Heart left ventricle (tissue), 16 donors: ENCODE measurements around the gene CRIP1. TPM values are rescaled to one million over a fixed set of nuclear protein-coding genes. Genes with fewer than 3 reads are reported as not detected.

Experiments
- ATAC-seq, 4 donors: fragments of 200-7000 bp; cut with Tn5 transposase; one replicate each; pipeline ENCODE4 v1.9.1; 2020 to 2022; ENCODE audit warnings: moderate library complexity in 4 of 4, mild to moderate bottlenecking in 3 of 4, moderate number of reproducible peaks in 1 of 4
- DNase-seq, 5 donors: peaks; one replicate each; pipeline ENCODE4 v3.0.0-alpha.2; 2020
- H3K27ac ChIP-seq, 12 donors: fragments of 200-600 bp; sonication (generic) in 4 of 12; one replicate each; pipeline versions ENCODE4 v1.5.0 to v1.8.0; 2016 to 2022; ENCODE audit warnings: mild to moderate bottlenecking in 2 of 12
- H3K27me3 ChIP-seq, 9 donors: fragments of 200-600 bp; sonication (generic) in 2 of 9; one replicate each; pipeline versions ENCODE4 v1.5.1 to v1.8.0; 2016 to 2022; ENCODE audit warnings: mild to moderate bottlenecking in 3 of 9
- H3K36me3 ChIP-seq, 9 donors: fragments of 200-600 bp; sonication (generic) in 2 of 9; one replicate each; pipeline versions ENCODE4 v1.5.0 to v1.8.0; 2018 to 2022; ENCODE audit warnings: mild to moderate bottlenecking in 2 of 9
- H3K4me1 ChIP-seq, 12 donors: fragments of 200-600 bp; sonication (generic) in 4 of 12; one replicate each; pipeline versions ENCODE4 v1.5.0 to v1.8.0; 2016 to 2022; ENCODE audit warnings: mild to moderate bottlenecking in 3 of 12
- H3K4me3 ChIP-seq, 12 donors: fragments of 200-600 bp; sonication (generic) in 4 of 12; one replicate each; pipeline versions ENCODE4 v1.5.0 to v1.8.0; 2017 to 2022; ENCODE audit warnings: mild to moderate bottlenecking in 9 of 12, moderate library complexity in 4 of 12
- H3K9me3 ChIP-seq, 12 donors: fragments of 200-600 bp; sonication (generic) in 4 of 12; one replicate each; pipeline versions ENCODE4 v1.5.0 to v1.8.0; 2016 to 2022; ENCODE audit warnings: mild to moderate bottlenecking in 1 of 12
- POLR2A ChIP-seq, 2 donors: fragments of 450-650 bp; IDR thresholded peaks; one replicate each; pipeline ENCODE4 v1.6.1; 2017; ENCODE audit warnings: antibody characterized with exemption in 2 of 2, mild to moderate bottlenecking in 2 of 2, moderate library complexity in 2 of 2
- WGBS, 4 donors: extraction: QIAGEN DNeasy Blood & Tissue Kit in 2 of 4; methylation state at CpG; one replicate each; pipeline versions ENCODE4 v1.1.5 to v1.1.7; 2013 to 2018; 5-methylcytosine and 5-hydroxymethylcytosine counted together
- intact Hi-C, 10 donors: fragments of 100-400 bp; cut with DNase I; formaldehyde crosslinking; loops; one replicate each; pipeline versions ENCODE4 v1.11.1 to v1.14.2; 2022
- polyA plus RNA-seq, 2 donors: library from polyadenylated mRNA; stranded (reverse); fragments of 200-250 nt; gene quantifications; one replicate each; pipeline ENCODE4 v1.2.3, GENCODE V29; 2013
- total RNA-seq, 9 donors: library from RNA; depleted of rRNA in 2 of 9; stranded (reverse); fragments of >200 nt in 2 of 9; fragmentation: NEBNext Ultra II Directional in 3 of 9; extraction: Animal tissue kit (Norgen Biotek cat#: 25700) in 3 of 9; gene quantifications; one replicate each; pipeline versions ENCODE4 v1.1.0 to v1.2.4, GENCODE V29; 2016 to 2023
- TF ChIP-seq, protein P1 (sequence below), 12 donors: fragments of 200-600 bp; sonication (generic) in 4 of 12; IDR thresholded peaks; one replicate each; pipeline versions ENCODE4 v1.5.0 to v1.8.0; 2018 to 2022; ENCODE audit warnings: antibody characterized with exemption in 12 of 12, mild to moderate bottlenecking in 5 of 12
- donor health status: ischemic (EF 13 %, LVEDD 7.1; RV severe dilation, severe dysfunction).
- donor health status: healthy with polysubstance abuse.
- donor health status: DM: no; HTN: yes; CAD: no.
- donor health status: DM: no; HTN: no; CAD: no.
- donor health status: ischemic (EF 25% LVEDD 6.9; RV normal size, moderate dysfunction).
- donor health status: ischemic (EF 25% LVEDD 5.7; RV mildly dilated, moderate dysfunction).
- donor health status: healthy.
- donor health status: DM: yes; HTN: yes; CAD: no.
- donor health status: ischemic (EF 35%, LVEDD 5.7; RV mildly dilated, moderate dysfunction).
- donor health status: nonischemic (EF 11% LVEDD 7.7; RV severe dilation, severe dysfunction).
- donor health status: DM: yes; HTN: yes; CAD: no.
- donor health status: PGD.
- donor health status: ischemic (EF 29% LVEDD 5.4; RV normal size, mild dysfunction).
- donor health status: nonischemic (EF 23%, LVEDD 6.1; RV moderate dilation, normal function).

The CRIP1 gene
- total and polyA plus RNA-seq, 11 donors = 12.1 to 195 (median 62.3) TPM

DNA sequence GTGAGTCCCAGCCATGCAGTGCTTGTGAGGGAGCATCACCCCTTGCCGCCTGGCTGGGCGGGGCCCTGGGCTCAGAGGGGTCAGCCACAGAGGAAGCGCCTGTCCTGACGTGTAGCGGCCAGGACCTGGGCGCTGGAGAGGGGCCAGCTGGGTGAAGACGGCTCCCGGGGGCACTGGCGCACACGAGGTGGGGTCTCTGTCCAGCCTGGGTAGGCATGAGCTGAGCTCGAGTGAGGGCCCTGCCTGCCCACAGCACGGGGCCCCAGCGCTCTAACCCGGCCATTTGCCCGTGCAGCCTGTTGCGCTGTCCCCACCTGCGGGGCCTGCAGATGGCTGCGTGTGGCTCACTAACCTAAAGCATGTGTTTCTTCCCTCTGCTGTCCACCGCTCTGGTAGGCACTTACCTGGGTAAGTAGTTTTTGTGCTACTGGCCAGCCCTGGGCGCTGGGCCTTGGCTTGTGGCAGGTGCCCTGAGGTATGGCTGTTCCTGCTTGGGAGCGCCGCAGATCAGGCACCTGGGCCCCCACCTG, 18.7 kb upstream of the CRIP1 start:
- peak overlapping the region in 1 of 12 donors; percentile 7 for H3K4me3 ChIP-seq
- no peaks in the 10 kb centered on the region for H3K27me3 ChIP-seq
- DNase-seq (peak in 1 of 5 donors; percentile 29), ATAC-seq (no peak)
- WGBS, 4 donors = 75 to 81% (median 77%) methylated on average over 15 to 22 of the region's 22 CpGs
- H3K9me3 ChIP-seq = no peaks in the 10 kb centered on the region
- peaks cover 0 to 88% (median 70%) of the 10 kb centered on the region in 12 donors for H3K4me1 ChIP-seq
- intact Hi-C loops = no loop called here
- peaks cover 0 to 47% (median 27%) of the 10 kb centered on the region in 9 donors for H3K36me3 ChIP-seq
- H3K27ac ChIP-seq = peak overlapping the region; percentile 60 to 100 (median 96)
- no peak for TF ChIP-seq POLR2A (IDR thresholded peaks at IDR 0.05)
- TF ChIP-seq, protein P1, sequence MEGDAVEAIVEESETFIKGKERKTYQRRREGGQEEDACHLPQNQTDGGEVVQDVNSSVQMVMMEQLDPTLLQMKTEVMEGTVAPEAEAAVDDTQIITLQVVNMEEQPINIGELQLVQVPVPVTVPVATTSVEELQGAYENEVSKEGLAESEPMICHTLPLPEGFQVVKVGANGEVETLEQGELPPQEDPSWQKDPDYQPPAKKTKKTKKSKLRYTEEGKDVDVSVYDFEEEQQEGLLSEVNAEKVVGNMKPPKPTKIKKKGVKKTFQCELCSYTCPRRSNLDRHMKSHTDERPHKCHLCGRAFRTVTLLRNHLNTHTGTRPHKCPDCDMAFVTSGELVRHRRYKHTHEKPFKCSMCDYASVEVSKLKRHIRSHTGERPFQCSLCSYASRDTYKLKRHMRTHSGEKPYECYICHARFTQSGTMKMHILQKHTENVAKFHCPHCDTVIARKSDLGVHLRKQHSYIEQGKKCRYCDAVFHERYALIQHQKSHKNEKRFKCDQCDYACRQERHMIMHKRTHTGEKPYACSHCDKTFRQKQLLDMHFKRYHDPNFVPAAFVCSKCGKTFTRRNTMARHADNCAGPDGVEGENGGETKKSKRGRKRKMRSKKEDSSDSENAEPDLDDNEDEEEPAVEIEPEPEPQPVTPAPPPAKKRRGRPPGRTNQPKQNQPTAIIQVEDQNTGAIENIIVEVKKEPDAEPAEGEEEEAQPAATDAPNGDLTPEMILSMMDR (IDR thresholded peaks at IDR 0.05) = no peak

DNA sequence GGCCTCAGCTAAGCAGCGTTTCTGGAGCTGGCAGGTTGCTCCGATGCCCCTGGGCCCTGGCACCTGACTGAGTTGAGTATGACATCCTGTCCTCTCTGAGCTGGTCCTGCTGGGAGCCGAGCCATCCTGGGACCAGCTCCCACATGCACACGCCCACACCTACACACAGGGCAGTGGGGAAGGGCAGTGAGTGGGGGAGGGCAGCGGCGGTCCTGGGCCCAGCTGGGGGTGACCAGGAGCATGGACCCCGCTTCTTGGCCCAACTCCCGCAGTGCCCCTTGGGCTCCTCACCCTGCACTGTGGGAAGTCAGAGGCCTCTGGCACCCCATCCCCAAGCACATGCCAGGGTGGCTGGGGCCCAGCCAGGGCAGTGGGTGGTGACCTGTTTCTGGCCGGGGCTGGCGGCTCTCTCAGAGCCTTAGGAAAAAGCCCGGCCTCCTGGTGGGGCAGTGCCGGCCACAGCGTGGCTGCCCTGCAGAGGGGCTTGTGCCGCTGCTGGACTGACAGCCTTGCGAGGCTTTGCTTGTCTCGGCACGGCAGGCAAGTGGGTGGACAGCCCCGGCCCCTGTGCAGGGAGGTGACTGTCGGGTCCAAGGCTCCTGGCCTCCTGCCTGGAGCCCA, 18.0 kb upstream of the CRIP1 start:
- H3K36me3 ChIP-seq = peaks cover 0 to 39% (median 21%) of the 10 kb centered on the region in 9 donors
- intact Hi-C loops = no loop called here
- DNase-seq (peak in 4 of 5 donors; percentile 64 to 86 (median 77)), ATAC-seq (peak; percentile 2 to 13 (median 8))
- peaks cover 0 to 89% (median 74%) of the 10 kb centered on the region in 12 donors for H3K4me1 ChIP-seq
- TF ChIP-seq POLR2A (IDR thresholded peaks at IDR 0.05) = no peak
- TF ChIP-seq, protein P1 (IDR thresholded peaks at IDR 0.05) = peak in 1 of 12 donors; percentile 7
- no peaks in the 10 kb centered on the region for H3K9me3 ChIP-seq
- peaks cover 0 to 4% (median 0%) of the 10 kb centered on the region in 9 donors for H3K27me3 ChIP-seq
- peak overlapping the region; percentile 87 to 100 (median 97) for H3K27ac ChIP-seq
- H3K4me3 ChIP-seq = peak overlapping the region in 3 of 12 donors; percentile 1 to 33 (median 32)
- WGBS, 4 donors = 16 to 40% (median 36%) methylated on average over 11 to 19 of the region's 19 CpGs

GRCh38 chr14:105469456-105470349, 17.0 kb upstream of the CRIP1 start:
- TF ChIP-seq, protein P1 (IDR thresholded peaks at IDR 0.05) = no peak
- TF ChIP-seq POLR2A (IDR thresholded peaks at IDR 0.05) = no peak
- H3K4me3 ChIP-seq = peak overlapping the region in 5 of 12 donors; percentile 10 to 33 (median 28)
- H3K36me3 ChIP-seq = peaks cover 0 to 30% (median 12%) of the 10 kb centered on the region in 9 donors
- no peaks in the 10 kb centered on the region for H3K9me3 ChIP-seq
- ATAC-seq = no peak
- DNase-seq = peak in 4 of 5 donors; percentile 64 to 85 (median 74)
- intact Hi-C loops = no loop called here
- H3K4me1 ChIP-seq = peaks cover 0 to 91% (median 76%) of the 10 kb centered on the region in 12 donors
- H3K27ac ChIP-seq = peak overlapping the region; percentile 87 to 100 (median 97)
- H3K27me3 ChIP-seq = peaks cover 0 to 6% (median 0%) of the 10 kb centered on the region in 9 donors
- 44 to 67% (median 55%) methylated on average over 24 to 54 of the region's 54 CpGs for WGBS, 4 donors
